SK-N-SH treated with all-trans-retinoic acid at 6 μM for 48 hours (cell line): ENCODE data around the gene IL17B.

Experiments
- BACH2 ChIP-seq: fragments of 250-450 bp; sonication (Bioruptor Pico); IDR thresholded peaks from 2 replicates; pipeline ENCODE4 v1.9.0; 2021; ENCODE audit warnings: mild to moderate bottlenecking, borderline replicate concordance
- ISL1 ChIP-seq: fragments of 250-450 bp; sonication (Bioruptor Pico); IDR thresholded peaks from 2 replicates; pipeline ENCODE4 v2.1.2; 2022; ENCODE audit warnings: mild to moderate bottlenecking, moderate library complexity
- SNAI2 ChIP-seq: fragments of 250-450 bp; sonication (Bioruptor Pico); IDR thresholded peaks from 2 replicates; pipeline ENCODE4 v1.5.0; 2020; ENCODE audit warnings: mild to moderate bottlenecking, moderate library complexity
- TCF4 ChIP-seq: fragments of 250-450 bp; sonication (Bioruptor Pico); IDR thresholded peaks from 2 replicates; pipeline ENCODE4 v1.8.0; 2021; ENCODE audit warnings: mild to moderate bottlenecking, moderate library complexity, borderline replicate concordance
- ZFP3 ChIP-seq: fragments of 250-450 bp; sonication (Bioruptor Pico); IDR thresholded peaks from 2 replicates; pipeline ENCODE4 v1.5.0; 2020; ENCODE audit warnings: mild to moderate bottlenecking, moderate library complexity
- ZFP30 ChIP-seq: fragments of 450-650 bp; formaldehyde crosslinking; IDR thresholded peaks from 2 replicates; pipeline ENCODE4 v1.5.0; 2022; ENCODE audit warnings: mild to moderate bottlenecking, moderate library complexity
- TF ChIP-seq, protein P1 (sequence below): fragments of 250-450 bp; sonication (Bioruptor Pico); IDR thresholded peaks from 2 replicates; pipeline ENCODE4 v1.8.0; 2020; ENCODE audit warnings: mild to moderate bottlenecking, moderate library complexity, borderline replicate concordance
- TF ChIP-seq, protein P2 (sequence below): fragments of 250-450 bp; sonication (Bioruptor Pico); IDR thresholded peaks from 2 replicates; pipeline ENCODE4 v1.5.1; 2020; ENCODE audit warnings: low read depth, mild to moderate bottlenecking, moderate library complexity
- TF ChIP-seq, protein P3 (sequence below): fragments of 250-450 bp; sonication (Bioruptor Pico); IDR thresholded peaks from 2 replicates; pipeline ENCODE4 v1.5.1; 2021; ENCODE audit warnings: mild to moderate bottlenecking, moderate library complexity

DNA sequence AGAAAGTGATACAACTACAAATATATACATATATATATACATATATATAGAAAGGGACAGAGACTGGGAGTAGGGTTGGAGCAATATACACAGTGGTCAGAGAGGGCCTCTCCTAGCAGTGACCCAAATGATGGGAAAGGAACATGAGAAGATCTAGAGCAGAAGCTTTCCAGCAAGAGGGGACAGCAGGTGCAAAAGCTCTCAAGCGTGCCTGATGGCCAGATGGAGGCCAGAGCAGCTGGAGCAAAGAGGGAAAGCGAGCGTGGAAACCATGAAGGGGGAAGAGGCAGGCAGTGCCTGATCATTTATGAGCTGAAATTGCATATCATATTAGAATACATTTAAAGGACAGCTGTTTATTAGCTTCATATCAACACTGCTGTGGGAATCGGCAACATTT lies 41.4 kb downstream of the IL17B start:
- TF ChIP-seq, protein P1, sequence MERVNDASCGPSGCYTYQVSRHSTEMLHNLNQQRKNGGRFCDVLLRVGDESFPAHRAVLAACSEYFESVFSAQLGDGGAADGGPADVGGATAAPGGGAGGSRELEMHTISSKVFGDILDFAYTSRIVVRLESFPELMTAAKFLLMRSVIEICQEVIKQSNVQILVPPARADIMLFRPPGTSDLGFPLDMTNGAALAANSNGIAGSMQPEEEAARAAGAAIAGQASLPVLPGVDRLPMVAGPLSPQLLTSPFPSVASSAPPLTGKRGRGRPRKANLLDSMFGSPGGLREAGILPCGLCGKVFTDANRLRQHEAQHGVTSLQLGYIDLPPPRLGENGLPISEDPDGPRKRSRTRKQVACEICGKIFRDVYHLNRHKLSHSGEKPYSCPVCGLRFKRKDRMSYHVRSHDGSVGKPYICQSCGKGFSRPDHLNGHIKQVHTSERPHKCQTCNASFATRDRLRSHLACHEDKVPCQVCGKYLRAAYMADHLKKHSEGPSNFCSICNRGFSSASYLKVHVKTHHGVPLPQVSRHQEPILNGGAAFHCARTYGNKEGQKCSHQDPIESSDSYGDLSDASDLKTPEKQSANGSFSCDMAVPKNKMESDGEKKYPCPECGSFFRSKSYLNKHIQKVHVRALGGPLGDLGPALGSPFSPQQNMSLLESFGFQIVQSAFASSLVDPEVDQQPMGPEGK (CRISPR knock-in tag): no peak
- TF ChIP-seq, protein P2, sequence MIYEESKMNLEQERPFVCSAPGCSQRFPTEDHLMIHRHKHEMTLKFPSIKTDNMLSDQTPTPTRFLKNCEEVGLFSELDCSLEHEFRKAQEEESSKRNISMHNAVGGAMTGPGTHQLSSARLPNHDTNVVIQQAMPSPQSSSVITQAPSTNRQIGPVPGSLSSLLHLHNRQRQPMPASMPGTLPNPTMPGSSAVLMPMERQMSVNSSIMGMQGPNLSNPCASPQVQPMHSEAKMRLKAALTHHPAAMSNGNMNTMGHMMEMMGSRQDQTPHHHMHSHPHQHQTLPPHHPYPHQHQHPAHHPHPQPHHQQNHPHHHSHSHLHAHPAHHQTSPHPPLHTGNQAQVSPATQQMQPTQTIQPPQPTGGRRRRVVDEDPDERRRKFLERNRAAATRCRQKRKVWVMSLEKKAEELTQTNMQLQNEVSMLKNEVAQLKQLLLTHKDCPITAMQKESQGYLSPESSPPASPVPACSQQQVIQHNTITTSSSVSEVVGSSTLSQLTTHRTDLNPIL (CRISPR knock-in tag): no peak
- TF ChIP-seq TCF4: no peak
- TF ChIP-seq ZFP3 (CRISPR knock-in tag): no peak
- TF ChIP-seq, protein P3, sequence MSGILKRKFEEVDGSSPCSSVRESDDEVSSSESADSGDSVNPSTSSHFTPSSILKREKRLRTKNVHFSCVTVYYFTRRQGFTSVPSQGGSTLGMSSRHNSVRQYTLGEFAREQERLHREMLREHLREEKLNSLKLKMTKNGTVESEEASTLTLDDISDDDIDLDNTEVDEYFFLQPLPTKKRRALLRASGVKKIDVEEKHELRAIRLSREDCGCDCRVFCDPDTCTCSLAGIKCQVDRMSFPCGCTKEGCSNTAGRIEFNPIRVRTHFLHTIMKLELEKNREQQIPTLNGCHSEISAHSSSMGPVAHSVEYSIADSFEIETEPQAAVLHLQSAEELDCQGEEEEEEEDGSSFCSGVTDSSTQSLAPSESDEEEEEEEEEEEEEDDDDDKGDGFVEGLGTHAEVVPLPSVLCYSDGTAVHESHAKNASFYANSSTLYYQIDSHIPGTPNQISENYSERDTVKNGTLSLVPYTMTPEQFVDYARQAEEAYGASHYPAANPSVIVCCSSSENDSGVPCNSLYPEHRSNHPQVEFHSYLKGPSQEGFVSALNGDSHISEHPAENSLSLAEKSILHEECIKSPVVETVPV (CRISPR knock-in tag): no peak
- TF ChIP-seq BACH2: no peak
- no peak for TF ChIP-seq ISL1 (CRISPR knock-in tag)
- TF ChIP-seq ZFP30 (CRISPR knock-in tag): no peak
- TF ChIP-seq SNAI2: no peak
